ENCODE data around the gene TMA7. TPM values are rescaled to one million over a fixed set of nuclear protein-coding genes. Genes with fewer than 3 reads are reported as not detected.

Gene TMA7
- total and polyA plus RNA-seq, 2 of the 13 experiments (the other 11 are each of a cell fraction or from before 2014, with no cell fraction given), result 100 to 486 TPM

- TF ChIP-seq ZBED4 (CRISPR knock-in tag; IDR thresholded peaks at IDR 0.05; ENCODE audit: borderline replicate concordance), result no peak
- TF ChIP-seq ZNF577 (CRISPR knock-in tag; IDR thresholded peaks at IDR 0.05; ENCODE audit: borderline replicate concordance, low read depth), result no peak
- TF ChIP-seq ZBTB20 (CRISPR knock-in tag; IDR thresholded peaks at IDR 0.05; ENCODE audit: borderline replicate concordance, low read depth), result no peak
- no peak for TF ChIP-seq CENPBD1 (CRISPR knock-in tag; IDR thresholded peaks at IDR 0.05; ENCODE audit: borderline replicate concordance, low read depth)
- no peak for TF ChIP-seq ZNF678 (CRISPR knock-in tag; IDR thresholded peaks at IDR 0.05)
- TF ChIP-seq ZBTB7B (CRISPR knock-in tag; IDR thresholded peaks at IDR 0.05), result no peak
- TF ChIP-seq AKAP8 (CRISPR knock-in tag; IDR thresholded peaks at IDR 0.05), result no peak
- TF ChIP-seq NFATC3 (CRISPR knock-in tag; IDR thresholded peaks at IDR 0.05), result no peak
- TF ChIP-seq POLR2G (IDR thresholded peaks at IDR 0.05; ENCODE audit: low read depth, low read length), result peak; percentile 71
- no peak for TF ChIP-seq ZNF224 (CRISPR knock-in tag; IDR thresholded peaks at IDR 0.05)
- no peak for TF ChIP-seq FIP1L1 (IDR thresholded peaks at IDR 0.05; ENCODE audit: borderline replicate concordance, insufficient read depth, low read depth, low read length)
- no peak for TF ChIP-seq ONECUT2 (CRISPR knock-in tag; IDR thresholded peaks at IDR 0.05)
- TF ChIP-seq ZBTB8A (CRISPR knock-in tag; IDR thresholded peaks at IDR 0.05; ENCODE audit: borderline replicate concordance, low read depth), result no peak
- no peak for TF ChIP-seq ZNF878 (CRISPR knock-in tag; IDR thresholded peaks at IDR 0.05)
- no peak for TF ChIP-seq MIER3 (CRISPR knock-in tag; IDR thresholded peaks at IDR 0.05; ENCODE audit: borderline replicate concordance)
- TF ChIP-seq RFXAP (CRISPR knock-in tag; IDR thresholded peaks at IDR 0.05; ENCODE audit: borderline replicate concordance), result no peak
- no peak for TF ChIP-seq ZMYM4 (CRISPR knock-in tag; IDR thresholded peaks at IDR 0.05)
- TF ChIP-seq ZKSCAN8 (CRISPR knock-in tag; IDR thresholded peaks at IDR 0.05; ENCODE audit: borderline replicate concordance), result no peak
- no peak for TF ChIP-seq PRDM15 (CRISPR knock-in tag; IDR thresholded peaks at IDR 0.05)
- no peak for TF ChIP-seq MTF2 (CRISPR knock-in tag; IDR thresholded peaks at IDR 0.05; ENCODE audit: borderline replicate concordance)
These were observed 42.0 kb upstream of the TMA7 start (continued) for GRCh38 chr3:48397767-48398681.
